ENCODE measurements around the gene ROR1.

- TF ChIP-seq POLR2AphosphoS5 (IDR thresholded peaks at IDR 0.05) (no peak), EP300 (IDR thresholded peaks at IDR 0.05) (no peak), CTCF (IDR thresholded peaks at IDR 0.05) (no peak)
Measured at GRCh38 chr1:64073705-64074104, 299.9 kb downstream of the ROR1 start.

Measured in suprapubic skin (tissue), 4 donors.